K562 (cell line): ENCODE results near the gene PPP4C. TPM values are rescaled to one million over a fixed set of nuclear protein-coding genes. Genes with fewer than 3 reads are reported as not detected.

Source experiments
- BCOR ChIP-seq: fragments of 450-650 bp; IDR thresholded peaks from 2 replicates; pipeline ENCODE4 v1.6.1; 2016
- CAMTA2 ChIP-seq: fragments of 250-450 bp; sonication (Bioruptor Pico); conservative IDR thresholded peaks from 2 replicates; pipeline ENCODE4 v1.5.1; 2022
- E2F4 ChIP-seq: sonication (generic); formaldehyde crosslinking; IDR thresholded peaks from 2 replicates; pipeline ENCODE4 v1.8.0; 2022; ENCODE audit warnings: mild to moderate bottlenecking, low read depth, missing genetic modification reagents
- HDAC3 ChIP-seq: fragments of 450-650 bp; IDR thresholded peaks from 2 replicates; pipeline ENCODE4 v1.6.1; 2018; ENCODE audit warnings: borderline replicate concordance, mild to moderate bottlenecking, moderate library complexity; ENCODE audit not compliant: partially characterized antibody
- HMG20A ChIP-seq: fragments of 450-650 bp; formaldehyde crosslinking; conservative IDR thresholded peaks from 2 replicates; pipeline ENCODE4 v1.4.0; 2020; ENCODE audit warnings: mild to moderate bottlenecking, mixed read lengths
- IRF1 ChIP-seq: sonication (generic); formaldehyde crosslinking; IDR thresholded peaks from 2 replicates; pipeline ENCODE4 v1.8.0; 2022; ENCODE audit warnings: missing genetic modification reagents, mild to moderate bottlenecking, borderline replicate concordance
- NBN ChIP-seq: fragments of 450-650 bp; IDR thresholded peaks from 2 replicates; pipeline ENCODE4 v1.6.1; 2016; ENCODE audit warnings: low read depth, mild to moderate bottlenecking
- NFXL1 ChIP-seq: fragments of 450-650 bp; formaldehyde crosslinking; IDR thresholded peaks from 2 replicates; pipeline ENCODE4 v1.4.0; 2021; ENCODE audit warnings: mild to moderate bottlenecking
- POLR2AphosphoS5 ChIP-seq: IDR thresholded peaks from 2 replicates; pipeline ENCODE4 v1.6.1; 2011; ENCODE audit warnings: mild to moderate bottlenecking, low read depth, low read length, moderate library complexity; ENCODE audit not compliant: control insufficient read depth, insufficient read depth
- TCF15 ChIP-seq: fragments of 250-450 bp; sonication (Bioruptor Pico); IDR thresholded peaks from 2 replicates; pipeline ENCODE4 v1.8.0; 2022; ENCODE audit warnings: moderate library complexity, mild to moderate bottlenecking, inconsistent platforms
- ZBTB11 ChIP-seq, 3 experiments: fragments of 200-800 bp in 1 of 3; fragments of 250-450 bp in 1 of 3; fragments of 450-650 bp in 1 of 3; sonication (Bioruptor Pico) in 1 of 3; sonication (Bioruptor generic) in 1 of 3; formaldehyde crosslinking in 1 of 3; IDR thresholded peaks; 2 replicates each; pipeline versions ENCODE4 v1.6.1 to v1.8.0; 2016 to 2022; ENCODE audit warnings: mild to moderate bottlenecking in 2 of 3, missing genetic modification characterization in 2 of 3, missing compliant biosample characterization in 1 of 3, moderate library complexity in 1 of 3
- ZNF311 ChIP-seq: fragments of 250-450 bp; sonication (Bioruptor Pico); IDR thresholded peaks from 2 replicates; pipeline ENCODE4 v1.4.0; 2020; ENCODE audit warnings: mild to moderate bottlenecking, moderate library complexity
- polyA plus RNA-seq, 8 experiments: library from polyadenylated mRNA; depleted of rRNA in 4 of 8; stranded (reverse) in 5 of 8; unstranded in 3 of 8; fragments of >200 nt; fragmentation: Nextera tagmentation in 2 of 8; fragmentation: Illumina TruSeq in 1 of 8; extraction: Ambion mirVana in 2 of 8; extraction: Trizol in 1 of 8; gene quantifications; 2 replicates each; pipeline versions ENCODE4 v1.2.1 to v1.2.3, GENCODE V29; 2011 to 2014; ENCODE audit warnings: inconsistent platforms in 1 of 8, missing spikeins in 1 of 8
- total RNA-seq, 7 experiments: library from RNA; depleted of rRNA in 6 of 7; stranded (reverse); fragments of >200 nt in 6 of 7; fragmentation: Illumina TruSeq in 2 of 7; extraction: Trizol in 2 of 7; gene quantifications; 2 replicates each; pipeline versions ENCODE4 v1.2.1 to v1.2.3, GENCODE V29; 2011 to 2021; ENCODE audit warnings: low replicate concordance in 1 of 7

Gene PPP4C
- total and polyA plus RNA-seq, 9 of the 15 experiments (the other 6 are each of a cell fraction or from before 2014, with no cell fraction given): 3.5 to 183 (median 131) TPM

GRCh38 chr16:30092373-30093010 is 16.7 kb downstream of the PPP4C start (continued):
- TF ChIP-seq ZBTB11 (CRISPR knock-in tag; IDR thresholded peaks at IDR 0.05) (peak in 1 of 3 experiments; percentile 60; a peak in 2 of 6 replicates), ZNF311 (peak; percentile 98), POLR2AphosphoS5 (peak; percentile 51; the same call in 1 of the 2 replicates), IRF1 (CRISPR knock-in tag) (no peak), BCOR (peak; percentile 98), NBN (peak; percentile 59), HMG20A (CRISPR knock-in tag) (0 out of 2 replicates have a peak, but pooled peaks have one; percentile 51), TCF15 (peak; percentile 97), NFXL1 (CRISPR knock-in tag) (peak; percentile 84; the same call in 1 of the 2 replicates), CAMTA2 (CRISPR knock-in tag) (no peak), E2F4 (CRISPR knock-in tag) (peak; percentile 79; the same call in 1 of the 2 replicates), HDAC3 (peak; percentile 46)
